ENCODE results near the gene TMX2.

- TF ChIP-seq CTCF (conservative IDR thresholded peaks at IDR 0.05; ENCODE audit: low read length) (no peak), EZH2phosphoT487 (IDR thresholded peaks at IDR 0.05; ENCODE audit: borderline replicate concordance) (no peak)
Measured at GRCh38 chr11:57668434-57668782, 44.0 kb upstream of the TMX2 start.
